Activated CD4-positive, alpha-beta T cell treated with anti-CD3 and anti-CD28 coated beads for 1 hour (primary cell): Measurements from ENCODE around the gene TTLL13.

Source experiments
- DNase-seq: peaks from one replicate; pipeline ENCODE4 v3.0.0-alpha.2; 2020

Gene TTLL13, protein sequence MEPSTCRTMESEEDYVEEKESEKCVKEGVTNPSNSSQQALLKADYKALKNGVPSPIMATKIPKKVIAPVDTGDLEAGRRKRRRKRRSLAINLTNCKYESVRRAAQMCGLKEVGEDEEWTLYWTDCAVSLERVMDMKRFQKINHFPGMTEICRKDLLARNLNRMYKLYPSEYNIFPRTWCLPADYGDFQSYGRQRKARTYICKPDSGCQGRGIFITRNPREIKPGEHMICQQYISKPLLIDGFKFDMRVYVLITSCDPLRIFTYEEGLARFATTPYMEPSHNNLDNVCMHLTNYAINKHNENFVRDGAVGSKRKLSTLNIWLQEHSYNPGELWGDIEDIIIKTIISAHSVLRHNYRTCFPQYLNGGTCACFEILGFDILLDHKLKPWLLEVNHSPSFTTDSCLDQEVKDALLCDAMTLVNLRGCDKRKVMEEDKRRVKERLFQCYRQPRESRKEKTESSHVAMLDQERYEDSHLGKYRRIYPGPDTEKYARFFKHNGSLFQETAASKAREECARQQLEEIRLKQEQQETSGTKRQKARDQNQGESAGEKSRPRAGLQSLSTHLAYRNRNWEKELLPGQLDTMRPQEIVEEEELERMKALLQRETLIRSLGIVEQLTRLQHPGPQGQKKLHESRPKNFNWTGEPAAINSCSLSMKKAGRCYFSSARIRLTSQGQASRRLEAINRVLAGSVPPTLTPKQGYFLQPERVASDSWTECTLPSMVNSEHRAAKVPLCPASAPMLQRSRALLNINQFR

DNA sequence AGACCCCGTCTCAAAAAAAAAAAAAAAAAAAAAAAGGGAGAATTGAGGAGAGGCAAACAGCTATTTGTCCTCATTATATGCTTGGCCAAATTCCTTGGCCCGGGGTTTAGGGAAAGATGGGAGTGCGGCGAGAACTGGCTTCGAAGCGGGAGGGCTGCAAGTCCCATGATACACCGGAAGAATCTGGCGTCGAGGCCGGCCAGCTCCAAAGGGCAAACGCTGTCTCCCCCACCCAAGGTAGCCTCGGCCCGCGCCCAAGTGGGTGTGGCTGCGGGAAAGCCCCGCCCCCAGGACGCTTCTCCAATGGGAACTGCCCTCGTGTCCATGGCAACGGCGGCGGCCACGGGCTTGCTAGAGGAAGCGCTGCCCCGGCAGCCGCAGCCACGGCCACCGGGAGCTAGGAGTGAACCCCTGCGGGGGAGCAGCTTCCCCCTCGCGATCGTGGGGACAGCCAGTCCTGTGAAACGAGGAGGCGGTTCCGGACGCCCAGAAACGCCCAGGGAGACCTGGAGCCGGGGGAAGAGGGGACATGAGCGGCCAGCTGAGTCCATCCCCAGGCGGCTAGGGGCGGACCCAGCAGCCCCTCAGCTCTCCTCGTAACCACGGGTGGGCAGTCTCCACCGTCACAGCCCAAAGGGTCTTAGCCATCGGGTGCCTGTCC, at the start of gene TTLL13:
TSS of gene TTLL13 (plus strand) at position 354 of the 661 bp plus-strand sequence. CDS start 1,075 bp downstream, outside the sequence.
- DNase-seq, result peak; percentile 58

DNA sequence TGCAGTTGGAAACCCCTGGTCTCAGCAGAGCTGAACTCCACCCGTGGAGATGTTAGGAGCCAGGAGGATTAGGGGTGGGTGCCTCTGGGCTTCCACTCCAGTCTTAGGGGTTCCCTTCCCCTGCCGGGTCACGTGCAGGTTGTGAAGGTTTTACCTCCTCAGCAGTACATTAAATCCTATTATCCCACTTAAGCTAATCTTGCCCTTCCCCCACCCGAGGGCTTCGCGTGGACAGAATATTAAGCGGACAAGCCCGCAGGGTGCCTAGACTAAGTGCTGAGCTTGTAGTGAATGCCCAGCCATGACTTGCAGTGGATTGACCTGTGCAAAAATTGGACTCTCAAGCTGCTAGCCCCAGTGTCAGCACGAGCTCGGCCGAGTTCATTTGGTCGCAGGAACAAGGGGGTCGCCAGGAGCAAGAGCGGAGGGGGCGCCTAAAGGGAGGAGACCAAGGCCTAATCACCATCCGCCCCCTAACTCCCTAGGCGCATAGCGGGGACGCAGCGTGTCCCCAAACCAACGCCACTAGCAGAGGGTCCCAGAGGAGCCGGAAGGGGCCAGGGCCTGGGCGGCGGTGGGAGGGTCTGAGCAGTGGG, 48.7 kb upstream of the TTLL13 start:
- DNase-seq, result no peak

DNA sequence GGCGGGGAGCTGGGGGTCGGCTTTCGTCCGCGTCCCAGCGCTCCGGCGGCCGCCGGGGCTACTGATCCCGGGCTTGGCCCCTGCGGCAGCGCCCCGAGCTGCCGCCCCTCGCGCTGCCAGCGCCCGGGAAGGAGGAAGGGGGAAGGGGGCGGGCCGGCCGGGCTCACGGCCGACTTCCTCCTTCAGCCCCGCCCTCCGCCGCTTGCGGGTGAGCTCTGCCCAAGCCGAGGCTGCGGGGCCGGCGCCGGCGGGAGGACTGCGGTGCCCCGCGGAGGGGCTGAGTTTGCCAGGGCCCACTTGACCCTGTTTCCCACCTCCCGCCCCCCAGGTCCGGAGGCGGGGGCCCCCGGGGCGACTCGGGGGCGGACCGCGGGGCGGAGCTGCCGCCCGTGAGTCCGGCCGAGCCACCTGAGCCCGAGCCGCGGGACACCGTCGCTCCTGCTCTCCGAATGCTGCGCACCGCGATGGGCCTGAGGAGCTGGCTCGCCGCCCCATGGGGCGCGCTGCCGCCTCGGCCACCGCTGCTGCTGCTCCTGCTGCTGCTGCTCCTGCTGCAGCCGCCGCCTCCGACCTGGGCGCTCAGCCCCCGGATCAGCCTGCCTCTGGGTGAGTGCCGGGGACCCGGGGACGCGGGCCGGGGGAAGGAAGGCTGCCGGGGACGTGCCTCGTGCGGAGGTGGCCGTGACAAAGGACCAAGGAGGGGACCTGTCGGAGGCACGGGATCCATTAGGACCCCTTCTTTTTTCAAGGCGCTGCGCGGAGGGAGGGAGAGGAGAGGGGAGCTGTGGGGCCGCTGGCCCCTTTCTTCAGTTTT, 48.0 kb upstream of the TTLL13 start, which contains the start of gene SEMA4B:
TSS of gene SEMA4B (plus strand) at position 201 of the 814 bp plus-strand sequence. CDS start at position 450, 249 bp downstream.
- DNase-seq, result peak; percentile 43

DNA sequence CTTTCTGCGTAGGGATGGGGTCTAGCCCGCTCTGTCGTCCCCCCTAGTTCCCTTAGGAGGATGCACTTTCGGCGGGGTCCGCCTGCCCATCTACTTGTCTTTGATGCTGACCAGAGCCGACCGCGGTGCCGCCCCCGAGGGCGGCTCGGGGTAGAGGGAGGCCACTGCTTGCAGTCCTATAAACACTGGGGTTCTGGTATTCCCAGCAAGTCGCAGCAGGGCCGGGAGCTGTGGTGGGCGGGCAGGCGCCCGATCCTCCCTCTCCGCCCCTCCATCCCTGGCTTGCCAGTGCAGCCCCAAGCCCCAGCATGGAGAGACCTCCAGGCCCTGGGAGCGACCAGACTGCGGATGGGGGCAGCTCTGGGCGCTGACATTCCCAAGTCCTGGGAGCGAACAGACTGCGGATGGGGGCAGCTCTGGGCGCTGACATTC, 47.4 kb upstream of the TTLL13 start:
- no peak for DNase-seq

DNA sequence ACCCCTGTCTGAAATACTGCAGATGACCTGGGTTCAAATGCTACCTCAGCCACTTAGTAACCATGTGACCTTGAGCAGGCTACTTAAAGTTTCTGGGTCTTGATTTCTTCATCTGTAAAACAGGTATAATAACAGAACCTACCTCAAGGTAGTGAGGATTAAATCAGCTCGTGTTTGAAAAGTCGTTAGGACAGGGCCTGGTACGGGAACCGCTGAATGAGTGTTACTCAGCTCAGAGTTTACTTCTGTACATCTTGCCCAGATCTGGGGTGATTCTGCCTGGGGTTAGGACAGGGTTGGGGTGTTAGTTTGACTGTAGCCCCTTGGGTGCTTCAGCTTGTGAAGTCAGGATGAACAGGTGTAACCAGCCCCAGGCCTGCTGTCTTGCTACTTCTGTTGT, 46.4 kb upstream of the TTLL13 start:
- DNase-seq, result no peak

DNA sequence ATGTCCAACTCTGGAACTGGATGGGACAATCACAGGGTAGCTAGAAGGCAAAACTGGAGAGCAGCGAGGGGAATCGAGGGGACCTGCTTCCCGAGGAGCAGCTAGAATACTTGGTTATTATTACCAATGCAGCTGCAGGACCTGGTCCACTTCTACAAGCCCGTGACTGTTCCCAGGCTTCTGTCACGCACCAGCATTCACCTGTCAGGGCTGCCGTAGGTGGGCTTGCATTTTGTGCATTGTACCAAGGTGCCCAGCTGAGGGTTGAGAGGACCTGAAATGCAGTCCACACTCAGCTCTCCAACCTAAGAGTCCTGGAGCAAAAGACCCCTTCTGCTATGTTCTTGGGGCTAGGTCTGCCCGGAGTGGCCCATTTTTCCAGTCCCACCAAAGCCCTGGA, 45.9 kb upstream of the TTLL13 start:
- no peak for DNase-seq

DNA sequence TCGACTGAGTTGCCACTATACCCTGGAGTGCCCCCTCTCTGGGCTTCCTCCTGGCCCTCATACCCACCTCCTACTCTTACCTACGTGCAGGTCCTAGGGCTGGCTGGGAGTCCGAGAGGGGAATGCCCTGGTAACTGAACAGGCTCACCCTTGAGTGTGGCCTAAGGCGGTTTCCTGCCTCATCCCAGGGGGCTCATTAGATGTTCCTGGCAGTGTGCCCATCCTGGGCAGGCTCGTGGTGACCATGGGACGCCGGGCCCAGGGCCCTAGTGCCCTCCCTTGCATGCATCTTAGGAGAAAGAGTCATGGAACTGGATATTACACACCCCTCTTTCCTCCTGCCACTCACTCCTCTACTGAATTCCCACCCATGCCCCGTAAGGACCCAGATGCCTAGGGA, 45.4 kb upstream of the TTLL13 start:
- no peak for DNase-seq

DNA sequence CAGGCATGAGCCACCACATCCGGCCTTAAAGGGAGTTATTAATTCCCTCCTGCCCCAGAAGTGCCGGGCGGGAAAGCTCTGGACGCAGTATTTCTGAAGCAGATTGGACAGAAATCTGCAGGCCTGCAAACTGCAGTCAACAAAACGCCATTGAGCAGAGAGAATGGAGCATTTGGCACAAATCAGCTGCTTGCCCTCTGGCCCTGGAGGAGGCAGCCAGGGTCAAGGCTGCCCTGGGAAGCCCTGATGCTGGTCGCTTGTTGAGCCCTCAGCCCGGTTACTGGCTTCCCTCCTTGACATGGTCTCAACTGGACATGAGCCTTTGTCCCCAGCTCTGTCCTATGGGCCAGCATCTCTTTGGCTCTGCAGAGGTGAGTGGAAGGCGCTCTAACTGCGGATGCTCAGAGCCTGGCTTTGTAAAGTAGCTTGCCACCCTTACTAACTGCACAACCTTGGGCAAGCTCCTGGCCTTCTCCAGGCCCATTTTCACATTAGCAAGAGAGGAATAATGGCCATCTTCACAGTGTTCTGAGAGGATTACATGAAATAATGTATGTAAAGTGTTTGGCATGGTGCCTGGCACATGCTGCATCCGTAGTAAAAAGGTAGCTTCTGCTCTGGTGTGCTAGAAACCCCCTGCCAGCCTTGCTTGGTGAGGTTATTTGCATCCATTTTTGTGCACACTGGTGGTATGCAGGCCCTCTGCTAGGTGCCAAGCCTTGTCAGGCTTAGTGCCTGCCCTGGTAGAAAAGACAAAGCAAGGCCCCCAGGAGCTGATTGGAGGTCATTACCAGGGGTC, 44.1 kb upstream of the TTLL13 start:
- DNase-seq, result no peak

DNA sequence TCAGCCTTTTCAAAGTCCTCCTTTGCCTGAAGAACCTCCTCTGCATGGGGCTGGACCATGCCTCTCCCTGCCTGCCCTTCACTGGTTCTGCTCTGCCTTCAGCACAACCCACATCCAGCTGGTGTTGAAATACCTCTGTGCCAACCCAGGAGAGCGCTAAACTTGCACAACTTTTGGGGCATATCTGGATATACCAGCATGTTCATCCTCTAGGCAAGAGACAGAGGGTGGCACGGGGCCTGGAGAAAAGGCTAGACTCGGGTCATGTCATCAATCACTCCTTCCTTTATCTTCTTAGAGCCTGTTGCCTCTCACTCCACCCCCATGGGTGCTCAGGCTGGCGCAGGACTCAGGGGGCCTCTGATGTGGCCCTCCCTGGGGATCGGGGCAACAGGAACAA, 43.5 kb upstream of the TTLL13 start:
- DNase-seq, result no peak

DNA sequence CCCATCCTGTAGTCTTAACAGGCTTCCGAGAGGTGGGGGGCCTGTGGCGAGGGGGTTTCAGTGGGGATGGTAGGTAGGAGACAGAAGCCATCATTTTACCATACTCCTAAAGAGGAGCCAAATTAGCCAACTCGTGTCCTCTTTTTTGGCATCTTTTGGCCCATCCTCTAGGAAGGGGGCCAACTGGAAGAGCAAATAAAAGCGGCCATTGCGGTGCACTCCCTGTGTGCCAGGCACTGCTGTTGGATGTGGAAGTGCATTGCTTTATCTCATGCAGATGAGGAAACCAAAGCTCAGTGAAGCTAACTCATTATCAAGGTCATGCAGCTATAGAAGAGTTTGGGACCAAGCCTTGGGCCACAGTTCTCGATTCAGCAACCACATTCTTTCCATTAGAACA, 42.1 kb upstream of the TTLL13 start:
- DNase-seq, result no peak

DNA sequence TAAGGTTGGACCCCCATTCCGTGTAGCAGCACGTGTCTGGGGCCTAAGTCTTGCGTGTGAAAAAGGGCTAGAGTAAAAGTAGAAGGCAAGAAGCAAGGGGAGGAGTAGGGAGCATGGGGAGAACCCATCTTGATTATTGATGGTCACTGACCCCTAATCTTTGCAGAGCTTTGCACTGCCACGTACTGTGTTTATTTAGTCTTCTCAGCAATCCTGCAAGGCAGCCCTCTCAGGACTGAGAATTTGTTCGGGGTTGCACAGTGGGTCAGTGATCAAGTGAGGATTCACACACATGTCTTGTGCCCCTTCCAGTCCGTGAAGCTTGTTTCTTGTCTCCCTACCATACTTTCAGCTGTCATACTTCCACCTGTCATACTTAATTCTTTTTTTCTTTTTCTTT, 41.0 kb upstream of the TTLL13 start:
- DNase-seq, result no peak

DNA sequence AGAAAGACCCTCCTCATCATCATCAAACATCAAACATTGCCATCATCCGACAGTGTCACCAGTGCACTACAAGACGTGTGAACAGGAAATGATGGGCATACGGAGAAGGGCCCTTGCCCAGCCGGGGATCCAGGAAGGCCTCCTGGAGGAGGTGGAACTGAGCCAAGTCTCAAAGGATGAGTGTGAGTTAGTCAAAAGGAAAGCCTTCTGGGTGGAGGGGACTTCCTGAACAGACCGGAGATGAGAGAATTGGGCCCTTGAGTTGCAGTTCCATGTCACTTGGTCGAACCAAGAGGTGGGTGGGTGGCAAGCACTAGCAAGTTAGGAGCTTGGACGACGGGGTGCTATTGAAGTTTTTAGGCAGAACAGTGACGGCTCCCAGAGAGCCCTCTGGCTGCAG, 39.8 kb upstream of the TTLL13 start:
- no peak for DNase-seq

DNA sequence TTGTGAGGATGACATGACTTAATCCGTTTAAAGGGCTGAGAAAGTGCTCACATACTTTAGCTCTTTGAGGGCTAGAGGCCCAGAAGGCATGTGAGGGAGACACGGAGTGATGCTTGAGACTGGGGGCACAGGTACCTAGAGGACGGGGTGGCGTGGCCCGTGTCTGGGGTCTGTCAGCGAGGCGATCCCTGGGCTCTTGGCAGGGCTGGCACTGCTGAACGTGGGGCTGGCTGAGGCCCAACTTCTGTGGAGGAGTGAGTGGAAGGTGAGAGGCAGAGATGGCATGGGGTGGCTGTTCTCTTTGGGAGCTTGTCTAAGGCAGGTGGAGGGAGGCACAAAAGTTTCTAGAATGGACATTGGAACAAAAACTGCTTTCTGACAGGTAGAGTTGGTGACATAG, 38.8 kb upstream of the TTLL13 start:
- DNase-seq, result no peak

DNA sequence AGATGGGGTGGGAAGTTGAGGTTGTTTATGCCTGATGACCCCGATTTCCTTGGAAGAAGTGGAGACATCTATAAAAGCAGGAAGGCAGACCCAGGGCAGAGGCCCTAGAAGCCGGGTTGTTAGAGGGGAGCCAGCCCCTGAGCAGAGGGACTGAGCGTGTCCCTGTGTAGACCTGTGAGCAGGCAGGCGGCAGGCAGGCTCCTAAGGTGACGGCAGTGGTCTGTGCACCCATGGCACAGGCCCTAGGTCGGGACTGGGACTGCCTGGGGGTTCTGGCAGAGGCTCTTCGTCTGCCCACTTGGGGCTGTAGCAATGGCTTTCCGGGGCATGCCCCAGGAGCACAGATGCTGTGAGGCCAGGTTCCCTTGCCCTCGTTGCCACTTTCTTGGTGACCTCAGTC, 38.3 kb upstream of the TTLL13 start:
- no peak for DNase-seq

DNA sequence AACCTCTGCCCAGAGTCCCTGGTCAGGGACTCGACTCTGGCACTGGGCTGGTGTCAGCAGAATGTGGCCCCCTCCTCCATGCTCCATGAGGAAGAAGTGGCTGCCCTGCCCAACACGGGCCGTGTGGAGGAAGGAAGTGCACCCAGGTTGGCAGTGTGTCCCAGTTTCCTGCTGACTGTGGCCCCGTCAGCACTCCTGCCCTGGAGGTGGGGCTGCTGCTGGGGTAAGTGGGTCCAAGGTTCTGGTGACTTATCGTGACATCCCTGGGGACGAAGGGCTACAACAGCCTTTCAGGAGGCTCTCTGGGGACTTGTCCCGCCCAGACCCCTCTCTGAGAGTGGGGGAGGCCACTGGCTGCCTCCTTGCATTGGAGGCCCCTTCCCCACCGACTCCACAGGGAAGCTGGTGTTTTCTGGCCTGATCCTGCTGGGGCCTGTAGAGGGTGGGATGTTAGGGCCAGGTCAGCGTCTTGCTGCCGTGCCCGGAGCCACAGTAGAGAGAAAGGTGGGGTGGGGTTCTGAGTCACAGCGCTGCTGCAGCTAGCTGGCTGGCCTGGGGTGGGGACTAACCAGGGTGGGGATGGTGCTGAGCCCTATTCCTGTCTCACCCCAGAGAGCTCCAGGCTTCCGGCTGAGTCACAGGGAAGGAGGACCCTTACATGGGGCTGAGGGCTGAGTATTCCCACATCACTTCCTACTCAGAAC, 37.8 kb upstream of the TTLL13 start:
- no peak for DNase-seq

DNA sequence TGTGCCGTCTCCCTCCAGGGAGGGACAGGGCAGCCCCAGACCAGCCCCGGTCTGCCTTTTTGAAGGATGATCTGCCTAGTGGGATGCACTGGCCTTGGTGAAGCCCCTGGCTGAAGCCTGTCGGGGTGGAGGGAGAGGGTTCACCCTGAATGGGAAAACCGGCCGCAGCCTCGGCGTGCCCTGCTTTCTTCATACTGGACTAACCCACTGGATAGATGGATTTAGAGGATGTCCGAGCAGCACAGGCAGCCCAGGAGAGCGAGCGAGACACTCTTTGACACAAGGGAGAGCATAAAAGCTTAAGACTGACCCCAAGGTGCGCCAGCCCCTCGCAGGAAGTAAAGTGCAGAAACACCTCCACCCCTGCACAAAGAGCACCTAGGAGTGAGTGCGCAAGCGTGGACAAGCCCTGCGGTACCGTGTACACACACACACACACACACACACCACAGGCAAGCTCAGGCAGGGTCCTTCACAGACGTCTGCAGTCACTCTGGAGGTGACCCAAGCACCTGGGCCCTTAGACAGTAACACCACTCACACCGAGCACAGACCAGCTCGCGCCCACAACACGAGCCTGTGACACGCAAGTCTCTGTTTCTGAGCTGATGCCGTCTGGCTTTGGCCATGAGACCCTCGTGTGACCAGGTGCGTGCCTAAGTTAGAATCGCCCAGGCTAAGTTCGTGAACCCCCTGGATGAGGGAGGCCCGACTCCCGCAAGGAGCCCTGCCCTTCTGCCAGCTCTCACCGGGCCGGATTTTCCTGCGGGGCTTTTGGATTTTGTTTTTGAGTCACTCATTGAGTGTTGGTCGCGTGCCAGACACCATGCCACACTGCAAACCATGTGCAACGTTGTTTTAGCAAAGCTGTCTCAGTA, 36.9 kb upstream of the TTLL13 start:
- no peak for DNase-seq

DNA sequence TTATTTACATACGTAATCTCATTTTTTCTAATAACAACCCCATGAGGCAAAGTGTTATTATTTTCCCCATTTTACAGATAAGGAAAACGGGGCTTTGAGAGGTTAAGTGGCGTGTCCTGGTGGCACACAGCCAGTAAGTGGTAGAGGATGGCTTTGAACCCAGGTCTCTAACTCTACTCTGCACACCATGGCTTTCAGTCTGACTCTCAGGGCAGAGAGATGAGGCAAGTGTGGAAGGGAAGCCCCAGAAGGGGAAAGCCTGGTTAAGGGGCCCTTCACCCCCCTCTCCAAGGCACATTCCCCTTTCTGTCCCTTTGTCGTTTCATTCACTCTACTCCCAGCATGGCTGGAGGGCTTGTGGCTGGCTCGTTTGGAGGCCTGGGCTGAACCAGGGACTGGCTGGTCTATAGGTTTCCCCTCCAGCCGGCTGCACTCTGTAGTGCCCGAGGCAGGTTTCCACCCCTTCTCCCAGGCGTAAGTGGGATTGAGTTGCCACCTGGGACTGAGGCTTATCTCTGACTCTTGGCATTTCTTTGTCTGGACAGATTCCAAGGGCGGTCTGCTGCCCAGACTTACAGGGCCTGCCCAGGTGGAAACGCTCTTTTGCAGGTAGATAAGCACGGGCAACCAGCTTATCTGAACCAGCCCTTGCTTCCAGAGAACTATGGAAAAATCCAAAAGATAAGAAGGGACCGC, 36.1 kb upstream of the TTLL13 start:
- no peak for DNase-seq

DNA sequence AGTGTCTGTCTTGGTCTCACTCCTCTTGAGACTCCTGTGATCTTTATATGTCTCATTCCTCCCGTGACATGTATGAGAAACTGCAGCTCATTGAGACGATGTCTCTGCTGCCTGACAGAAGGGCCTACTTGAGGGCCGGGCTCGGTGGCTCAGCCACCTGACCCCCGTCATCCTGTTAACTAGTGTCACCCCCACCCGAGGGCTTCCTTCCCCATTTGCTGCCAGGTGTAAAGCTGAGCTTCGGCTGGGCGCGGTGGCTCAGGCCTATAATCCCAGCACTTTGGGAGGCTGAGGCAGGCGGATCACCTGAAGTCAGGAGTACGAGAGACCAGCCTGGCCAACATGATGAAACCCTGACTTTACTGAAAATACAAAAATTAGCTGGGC, 35.5 kb upstream of the TTLL13 start:
- DNase-seq, result no peak

DNA sequence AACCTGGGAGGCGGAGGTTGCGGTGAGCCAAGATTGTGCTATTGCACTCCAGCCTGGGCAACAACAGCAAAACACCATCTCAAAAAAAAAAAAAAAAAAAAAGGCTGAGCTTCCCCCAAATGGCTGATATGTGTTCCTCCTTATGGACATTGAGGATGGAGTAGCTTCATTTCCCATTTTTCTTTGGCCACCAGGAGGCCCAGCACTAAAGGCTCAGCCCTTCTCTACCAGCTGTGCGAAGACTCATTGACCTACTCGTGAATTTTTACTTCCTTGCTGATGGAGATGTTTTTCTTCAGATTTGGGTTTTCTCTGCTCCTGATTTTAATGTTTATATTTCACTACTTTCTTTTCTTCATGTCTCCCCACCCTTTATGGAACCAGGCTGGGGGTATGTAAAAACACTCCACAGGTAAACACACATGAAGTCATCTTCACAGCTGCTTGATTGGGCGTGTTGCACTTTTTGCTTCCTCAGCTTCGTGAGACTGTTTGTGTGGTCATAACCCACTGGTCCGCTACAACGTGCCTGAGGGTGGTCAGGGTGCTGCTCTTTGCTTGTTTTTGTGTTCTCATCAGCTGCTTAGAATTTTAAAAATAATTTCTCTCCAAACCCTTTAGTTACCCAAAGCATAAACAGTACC, 34.7 kb upstream of the TTLL13 start:
- no peak for DNase-seq
